SKM-1 (cell line): ENCODE results near the gene GRIA1.

Experiments
- DNase-seq: peaks from one replicate; lab custom pipeline; 2025; ENCODE audit not compliant: unreplicated experiment; lab: John Stamatoyannopoulos, UW

Gene GRIA1

GRCh38 chr5:153490118-153491037 lies at the start of gene GRIA1:
Gene GRIA1, plus strand, starts transcription at chr5:153490670.
- DNase-seq: no peak

- no peak for DNase-seq
These were observed 44.4 kb upstream of the GRIA1 start for GRCh38 chr5:153445875-153446579.

- no peak for DNase-seq
These were observed 42.9 kb upstream of the GRIA1 start for GRCh38 chr5:153447534-153447933.

- no peak for DNase-seq
These were observed 34.1 kb upstream of the GRIA1 start for GRCh38 chr5:153456354-153456753.

- no peak for DNase-seq
These were observed 33.5 kb upstream of the GRIA1 start for GRCh38 chr5:153456993-153457392.

GRCh38 chr5:153458268-153458667 lies 32.2 kb upstream of the GRIA1 start:
- no peak for DNase-seq

- DNase-seq: no peak
These were observed 31.3 kb upstream of the GRIA1 start for GRCh38 chr5:153459051-153459743.

- DNase-seq: no peak
These were observed 30.0 kb upstream of the GRIA1 start for GRCh38 chr5:153460421-153460820.

- no peak for DNase-seq
These were observed 29.1 kb upstream of the GRIA1 start for GRCh38 chr5:153461341-153461740.

- no peak for DNase-seq
These were observed 26.7 kb upstream of the GRIA1 start for GRCh38 chr5:153463806-153464205.

- no peak for DNase-seq
These were observed 22.9 kb upstream of the GRIA1 start for GRCh38 chr5:153467546-153467945.

GRCh38 chr5:153469423-153469822 lies 21.0 kb upstream of the GRIA1 start:
- no peak for DNase-seq

GRCh38 chr5:153470736-153471135 lies 19.7 kb upstream of the GRIA1 start:
- no peak for DNase-seq

GRCh38 chr5:153476767-153477166 lies 13.7 kb upstream of the GRIA1 start:
- no peak for DNase-seq

GRCh38 chr5:153480401-153480800 lies 10.1 kb upstream of the GRIA1 start:
- no peak for DNase-seq

GRCh38 chr5:153483482-153483881 lies 7.0 kb upstream of the GRIA1 start:
- DNase-seq: no peak

- DNase-seq: no peak
These were observed 4.8 kb upstream of the GRIA1 start for GRCh38 chr5:153485641-153486040.

GRCh38 chr5:153486771-153487170 lies 3.7 kb upstream of the GRIA1 start:
- no peak for DNase-seq

- no peak for DNase-seq
These were observed 859 bp upstream of the GRIA1 start for GRCh38 chr5:153489611-153490010.

- DNase-seq: no peak
These were observed 721 bp downstream of the GRIA1 start for GRCh38 chr5:153491038-153491744.

- no peak for DNase-seq
These were observed 1.4 kb downstream of the GRIA1 start for GRCh38 chr5:153491856-153492255.
